KMS-11 (cell line): ENCODE measurements around the gene VPS54.

Experiments
- H2AFZ ChIP-seq: fragments of 200-600 bp; sonication (generic); 2 replicates; pipeline ENCODE4 v1.6.1; 2016; ENCODE audit warnings: antibody characterized with exemption, mixed run types, low read depth
- H3K27ac ChIP-seq: fragments of 200-600 bp; sonication (generic); 2 replicates; pipeline ENCODE4 v1.6.1; 2016; ENCODE audit warnings: mild to moderate bottlenecking, mixed run types
- H3K27me3 ChIP-seq: fragments of 200-600 bp; sonication (generic); 2 replicates; pipeline ENCODE4 v1.6.1; 2017; ENCODE audit warnings: mild to moderate bottlenecking, low read depth, mixed run types, moderate library complexity; ENCODE audit not compliant: insufficient read depth
- H3K36me3 ChIP-seq: fragments of 200-600 bp; sonication (generic); 2 replicates; pipeline ENCODE4 v1.6.1; 2017; ENCODE audit warnings: mild to moderate bottlenecking, mixed run types; ENCODE audit not compliant: insufficient read depth
- H3K4me1 ChIP-seq: fragments of 200-600 bp; sonication (generic); 2 replicates; pipeline ENCODE4 v1.6.1; 2016; ENCODE audit warnings: mild to moderate bottlenecking, low read depth, mixed run types; ENCODE audit not compliant: poor library complexity, severe bottlenecking
- H3K4me2 ChIP-seq: fragments of 200-600 bp; sonication (generic); 2 replicates; pipeline ENCODE4 v1.7.0; 2016; ENCODE audit warnings: mild to moderate bottlenecking, mixed run types
- H3K4me3 ChIP-seq: fragments of 200-600 bp; sonication (generic); IDR thresholded peaks from 2 replicates; pipeline ENCODE4 v1.6.1; 2017; ENCODE audit warnings: low read depth, low read length, mixed read lengths; ENCODE audit not compliant: insufficient read depth
- H3K79me2 ChIP-seq: fragments of 200-600 bp; sonication (generic); 2 replicates; pipeline ENCODE4 v1.6.1; 2016; ENCODE audit warnings: low read depth, mixed run types; ENCODE audit not compliant: insufficient read depth
- H3K9ac ChIP-seq: fragments of 200-600 bp; sonication (generic); 2 replicates; pipeline ENCODE4 v1.6.1; 2016; ENCODE audit warnings: mild to moderate bottlenecking, mixed run types
- H4K20me1 ChIP-seq: fragments of 200-600 bp; sonication (generic); 2 replicates; pipeline ENCODE4 v1.6.1; 2016; ENCODE audit warnings: mild to moderate bottlenecking, mixed run types; ENCODE audit not compliant: insufficient read depth
- CTCF ChIP-seq: fragments of 200-600 bp; sonication (generic); conservative IDR thresholded peaks from 2 replicates; pipeline ENCODE4 v1.6.1; 2017; ENCODE audit warnings: low read depth, mild to moderate bottlenecking, antibody characterized with exemption, low read length, moderate library complexity, mixed read lengths

The VPS54 gene

DNA sequence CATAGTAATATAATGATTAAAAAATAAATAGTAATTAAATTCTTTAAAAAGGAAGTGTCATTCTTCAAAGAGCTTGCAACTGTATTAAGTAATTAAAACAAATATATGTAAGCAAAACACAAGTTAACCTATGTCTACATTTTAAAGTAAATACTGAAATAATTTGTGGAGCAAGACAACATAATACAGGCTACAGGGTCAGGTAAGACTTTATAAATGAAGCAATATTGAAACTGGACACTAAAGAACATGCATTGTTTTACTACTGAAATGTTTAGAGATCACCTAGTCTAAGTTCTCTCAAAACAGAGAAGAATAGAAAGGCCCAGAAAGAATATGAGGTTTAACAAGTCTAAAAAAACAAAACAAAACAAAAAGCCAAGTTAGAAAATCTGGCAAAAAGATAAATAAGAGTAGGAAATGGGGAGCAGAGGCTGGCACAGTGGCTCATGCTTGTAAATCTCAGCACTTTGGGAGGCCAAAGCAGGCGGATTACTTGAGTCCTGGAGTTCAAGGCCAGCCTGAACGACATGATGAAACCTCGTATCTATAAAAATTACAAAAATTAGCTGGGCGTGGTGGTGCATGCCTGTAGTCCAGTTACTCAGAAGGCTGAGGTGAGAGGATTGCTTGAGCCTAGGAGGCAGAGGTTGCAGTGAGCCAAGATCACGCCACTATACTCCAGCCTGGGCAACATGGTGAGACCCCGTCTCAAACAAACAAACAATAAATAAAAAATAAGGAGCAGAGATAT, 34.4 kb downstream of the VPS54 start:
- no peaks in the 10 kb centered on the region for H4K20me1 ChIP-seq
- H3K4me1 ChIP-seq = peaks cover 32% of the 10 kb centered on the region
- no peak overlapping the region for H3K4me2 ChIP-seq
- H3K4me3 ChIP-seq = no peak overlapping the region
- no peak overlapping the region for H3K27ac ChIP-seq
- peaks cover 6% of the 10 kb centered on the region; the same call in 1 of the 2 replicates for H3K79me2 ChIP-seq
- H3K36me3 ChIP-seq = no peaks in the 10 kb centered on the region
- no peak overlapping the region for H2AFZ ChIP-seq
- no peak overlapping the region for H3K9ac ChIP-seq
- no peak for TF ChIP-seq CTCF
- no peaks in the 10 kb centered on the region for H3K27me3 ChIP-seq

DNA sequence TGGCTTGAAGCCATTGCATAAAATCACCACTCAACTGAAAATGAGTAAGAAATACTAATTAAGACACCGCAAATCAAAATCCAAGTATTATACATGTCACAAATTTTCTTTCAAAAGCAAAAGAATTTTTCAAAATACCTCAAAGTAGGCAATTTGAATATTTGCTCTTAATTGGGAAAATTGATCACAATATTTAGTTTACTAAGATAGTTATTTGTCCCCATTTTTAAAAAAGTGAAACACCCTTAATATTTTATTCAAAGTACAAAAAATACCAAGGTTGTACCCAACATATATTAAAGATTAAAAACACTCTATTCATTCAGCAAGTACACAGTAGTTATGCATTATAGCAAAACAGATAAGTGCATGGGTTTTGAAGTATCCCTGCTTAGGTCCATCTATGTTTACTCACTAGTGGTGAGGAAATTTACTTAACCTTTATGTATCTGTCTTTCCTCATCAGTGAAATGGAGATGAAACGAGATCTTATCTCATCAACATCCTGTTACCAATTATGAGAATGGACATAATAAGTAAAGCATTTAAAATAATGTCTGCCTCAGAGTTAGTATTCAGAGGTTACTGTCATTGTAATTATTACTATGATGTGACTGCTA, 35.1 kb downstream of the VPS54 start:
- Histone ChIP-seq H3K36me3 (no peaks in the 10 kb centered on the region), H3K27me3 (no peaks in the 10 kb centered on the region), H3K27ac (no peak overlapping the region)

DNA sequence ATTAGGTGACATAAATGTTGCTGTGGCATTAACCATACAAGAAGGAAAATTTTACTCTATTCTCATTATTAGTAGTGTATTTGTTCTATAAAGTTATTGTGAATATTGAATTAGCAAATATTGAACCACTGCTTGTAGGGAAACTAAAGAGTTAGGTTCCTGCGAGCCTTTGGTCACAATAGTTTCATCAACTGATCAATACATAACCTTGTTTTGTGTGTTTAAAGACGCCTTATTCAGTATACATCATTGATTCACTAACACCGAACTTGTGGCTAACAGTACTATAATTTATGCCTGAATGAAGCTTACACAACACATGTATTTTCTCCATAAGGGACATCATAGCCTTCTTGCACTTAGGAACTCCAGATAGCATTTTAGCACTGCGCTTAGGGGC, 36.9 kb downstream of the VPS54 start:
- Histone ChIP-seq H3K36me3 (no peaks in the 10 kb centered on the region), H3K4me2 (no peak overlapping the region), H3K4me3 (no peak overlapping the region), H3K27me3 (no peaks in the 10 kb centered on the region), H3K79me2 (peaks cover 6% of the 10 kb centered on the region; the same call in 1 of the 2 replicates), H3K4me1 (peaks cover 55% of the 10 kb centered on the region), H2AFZ (no peak overlapping the region), H3K9ac (no peak overlapping the region), H3K27ac (no peak overlapping the region), H4K20me1 (no peaks in the 10 kb centered on the region)
- no peak for TF ChIP-seq CTCF

More for the DNA sequence above, 35.1 kb downstream of the VPS54 start:
- Histone ChIP-seq H3K9ac (no peak overlapping the region), H3K4me1 (peaks cover 39% of the 10 kb centered on the region), H3K4me3 (no peak overlapping the region), H3K4me2 (no peak overlapping the region), H3K79me2 (peaks cover 6% of the 10 kb centered on the region; the same call in 1 of the 2 replicates), H2AFZ (no peak overlapping the region), H4K20me1 (no peaks in the 10 kb centered on the region)
- no peak for TF ChIP-seq CTCF

GRCh38 chr2:63981702-63982103, 37.5 kb downstream of the VPS54 start:
- TF ChIP-seq CTCF = no peak
- H3K4me2 ChIP-seq = no peak overlapping the region
- no peak overlapping the region for H3K4me3 ChIP-seq
- H3K79me2 ChIP-seq = peaks cover 6% of the 10 kb centered on the region; the same call in 1 of the 2 replicates
- H3K36me3 ChIP-seq = no peaks in the 10 kb centered on the region
- H3K27ac ChIP-seq = no peak overlapping the region
- H3K4me1 ChIP-seq = peaks cover 62% of the 10 kb centered on the region
- H3K9ac ChIP-seq = no peak overlapping the region
- no peak overlapping the region for H2AFZ ChIP-seq
- no peaks in the 10 kb centered on the region for H4K20me1 ChIP-seq
- H3K27me3 ChIP-seq = no peaks in the 10 kb centered on the region
